ENCODE results near the gene LHFPL2. TPM values are rescaled to one million over a fixed set of nuclear protein-coding genes. Genes with fewer than 3 reads are reported as not detected.
"Not testable (repeated sequence)": the region's sequence is repeated elsewhere in the genome, so short reads cannot be mapped to it uniquely, and the experiment has no call there.

Gene LHFPL2
- total and polyA plus RNA-seq, 9 donors: 20.3 to 45.1 (median 27.9) TPM

DNA sequence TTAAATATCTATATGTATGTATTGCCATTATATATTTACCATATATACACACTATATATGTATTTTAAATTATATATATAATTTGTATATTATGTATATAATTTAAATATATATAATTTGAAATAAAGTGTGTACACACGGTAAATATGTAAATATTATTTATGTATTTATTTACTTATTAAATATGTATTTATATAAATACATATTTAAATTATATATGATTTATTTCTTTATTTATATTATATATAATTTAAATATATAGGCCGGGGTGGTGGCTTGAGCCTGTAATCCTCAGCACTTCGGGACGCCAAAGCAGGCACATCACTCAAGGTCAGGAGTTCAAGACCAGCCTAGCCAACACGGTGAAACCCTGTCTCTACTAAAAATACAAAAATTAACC is 31.3 kb upstream of the LHFPL2 start:
- Histone ChIP-seq H3K4me1 (ENCODE audit: insufficient read depth) (peaks cover 7% of the 10 kb centered on the region), H3K27ac (no peak overlapping the region), H3K4me3 (no peak overlapping the region), H3K36me3 (no peaks in the 10 kb centered on the region), H3K27me3 (no peaks in the 10 kb centered on the region), H3K9me3 (no peaks in the 10 kb centered on the region)
- no peak for DNase-seq
- intact Hi-C loops (cut with DNase I): no loop called here
- 90 to 91% (median 90%) methylated on average over 5 of the region's 5 CpGs for WGBS, 3 donors
- TF ChIP-seq POLR2A (IDR thresholded peaks at IDR 0.05) (no peak), EP300 (IDR thresholded peaks at IDR 0.05) (no peak)
- TF ChIP-seq, protein P1, sequence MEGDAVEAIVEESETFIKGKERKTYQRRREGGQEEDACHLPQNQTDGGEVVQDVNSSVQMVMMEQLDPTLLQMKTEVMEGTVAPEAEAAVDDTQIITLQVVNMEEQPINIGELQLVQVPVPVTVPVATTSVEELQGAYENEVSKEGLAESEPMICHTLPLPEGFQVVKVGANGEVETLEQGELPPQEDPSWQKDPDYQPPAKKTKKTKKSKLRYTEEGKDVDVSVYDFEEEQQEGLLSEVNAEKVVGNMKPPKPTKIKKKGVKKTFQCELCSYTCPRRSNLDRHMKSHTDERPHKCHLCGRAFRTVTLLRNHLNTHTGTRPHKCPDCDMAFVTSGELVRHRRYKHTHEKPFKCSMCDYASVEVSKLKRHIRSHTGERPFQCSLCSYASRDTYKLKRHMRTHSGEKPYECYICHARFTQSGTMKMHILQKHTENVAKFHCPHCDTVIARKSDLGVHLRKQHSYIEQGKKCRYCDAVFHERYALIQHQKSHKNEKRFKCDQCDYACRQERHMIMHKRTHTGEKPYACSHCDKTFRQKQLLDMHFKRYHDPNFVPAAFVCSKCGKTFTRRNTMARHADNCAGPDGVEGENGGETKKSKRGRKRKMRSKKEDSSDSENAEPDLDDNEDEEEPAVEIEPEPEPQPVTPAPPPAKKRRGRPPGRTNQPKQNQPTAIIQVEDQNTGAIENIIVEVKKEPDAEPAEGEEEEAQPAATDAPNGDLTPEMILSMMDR (IDR thresholded peaks at IDR 0.05): no peak

- no peak overlapping the region for H3K4me3 ChIP-seq
- TF ChIP-seq EP300 (IDR thresholded peaks at IDR 0.05) (no peak), POLR2A (IDR thresholded peaks at IDR 0.05) (no peak)
- TF ChIP-seq, protein P1 (IDR thresholded peaks at IDR 0.05): peak in 1 of 3 donors; percentile 19
- 4 to 13% (median 8%) methylated on average over 6 of the region's 6 CpGs for WGBS, 3 donors
- peaks cover 7% of the 10 kb centered on the region for H3K4me1 ChIP-seq (ENCODE audit: insufficient read depth)
- intact Hi-C loops (cut with DNase I): no loop called here
- peak overlapping the region in 1 of 2 donors; percentile 82 for H3K27ac ChIP-seq
- no peaks in the 10 kb centered on the region for H3K27me3 ChIP-seq
- no peaks in the 10 kb centered on the region for H3K36me3 ChIP-seq
- DNase-seq: peak; percentile 70 to 85 (median 75)
- no peaks in the 10 kb centered on the region for H3K9me3 ChIP-seq
These were observed 29.5 kb upstream of the LHFPL2 start for GRCh38 chr5:78677777-78678668.

DNA sequence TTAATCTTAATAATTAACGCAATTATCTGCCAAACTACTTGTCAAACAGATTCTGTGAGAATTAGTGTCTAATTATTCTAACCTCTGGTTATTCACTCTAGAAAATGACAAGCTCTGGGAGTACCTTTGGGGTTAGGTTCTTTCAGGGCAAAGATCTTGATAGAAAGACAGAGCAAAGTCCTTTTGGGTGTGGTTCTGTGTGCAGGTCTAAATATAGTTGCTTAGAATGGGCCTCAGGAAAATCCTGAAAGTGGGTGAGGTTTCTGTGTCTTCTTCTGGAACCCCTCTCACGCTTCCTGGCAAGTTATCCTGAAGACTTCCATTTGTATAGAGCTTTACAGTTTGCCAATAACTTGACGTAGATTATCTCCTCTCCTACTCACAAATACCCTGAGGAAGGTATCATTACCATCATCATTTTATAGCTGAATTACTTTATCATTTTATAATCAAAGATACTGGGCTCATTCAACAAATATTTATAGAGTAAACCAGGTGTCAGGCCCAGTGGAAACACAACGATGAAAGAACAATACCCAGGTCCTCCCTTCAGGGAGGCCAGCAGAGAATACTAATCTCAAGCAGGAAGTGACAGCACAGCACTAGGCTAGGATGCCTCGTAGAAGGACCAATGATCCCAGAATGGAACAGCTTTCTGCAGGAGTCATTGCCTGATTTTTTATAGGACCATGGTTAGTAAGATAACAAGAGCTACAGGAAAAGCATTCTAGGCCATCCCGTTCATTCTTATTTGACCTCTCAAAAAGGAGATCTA is 27.6 kb upstream of the LHFPL2 start:
- Histone ChIP-seq H3K4me3 (no peak overlapping the region), H3K27me3 (no peaks in the 10 kb centered on the region), H3K9me3 (no peaks in the 10 kb centered on the region), H3K36me3 (no peaks in the 10 kb centered on the region), H3K4me1 (ENCODE audit: insufficient read depth) (peaks cover 9% of the 10 kb centered on the region), H3K27ac (no peak overlapping the region)
- intact Hi-C loops (cut with DNase I): no loop called here
- 90 to 93% (median 92%) methylated on average over 6 of the region's 6 CpGs for WGBS, 3 donors
- TF ChIP-seq EP300 (IDR thresholded peaks at IDR 0.05) (no peak), POLR2A (IDR thresholded peaks at IDR 0.05) (no peak)
- TF ChIP-seq, protein P1 (IDR thresholded peaks at IDR 0.05): no peak
- DNase-seq: no peak

DNA sequence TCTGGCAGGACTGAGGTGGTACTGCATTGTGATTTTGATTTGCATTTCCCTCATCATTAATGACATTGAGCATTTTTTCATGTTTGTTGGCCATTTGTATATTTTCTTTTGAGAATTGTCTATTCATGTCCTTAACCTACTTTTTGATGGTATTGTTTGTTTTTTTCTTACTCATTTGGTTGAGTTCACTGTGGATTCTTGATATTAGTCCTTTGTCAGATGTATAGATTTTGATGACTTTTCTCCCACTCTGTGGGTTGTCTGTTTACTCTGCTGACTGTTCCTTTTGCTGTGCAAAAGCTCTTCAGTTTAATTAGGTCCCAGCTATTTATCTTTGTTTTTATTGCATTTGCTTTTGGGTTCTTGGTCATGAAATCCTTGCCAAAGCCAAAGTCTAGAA is 25.3 kb upstream of the LHFPL2 start:
- intact Hi-C loops (cut with DNase I); H3K4me3 ChIP-seq; H3K4me1 ChIP-seq (ENCODE audit: insufficient read depth); H3K9me3 ChIP-seq; H3K27me3 ChIP-seq; H3K27ac ChIP-seq; H3K36me3 ChIP-seq; DNase-seq: not testable (repeated sequence)
